SH-SY5Y (cell line): ENCODE data around the gene AKAP10.

Source experiments
- GATA2 ChIP-seq: IDR thresholded peaks from 2 replicates; pipeline ENCODE4 v1.6.1; 2011; ENCODE audit warnings: mild to moderate bottlenecking, low read depth, low read length
- GATA3 ChIP-seq: IDR thresholded peaks from 2 replicates; pipeline ENCODE4 v1.6.1; 2011; ENCODE audit warnings: low read depth, mild to moderate bottlenecking, low read length, moderate library complexity

DNA sequence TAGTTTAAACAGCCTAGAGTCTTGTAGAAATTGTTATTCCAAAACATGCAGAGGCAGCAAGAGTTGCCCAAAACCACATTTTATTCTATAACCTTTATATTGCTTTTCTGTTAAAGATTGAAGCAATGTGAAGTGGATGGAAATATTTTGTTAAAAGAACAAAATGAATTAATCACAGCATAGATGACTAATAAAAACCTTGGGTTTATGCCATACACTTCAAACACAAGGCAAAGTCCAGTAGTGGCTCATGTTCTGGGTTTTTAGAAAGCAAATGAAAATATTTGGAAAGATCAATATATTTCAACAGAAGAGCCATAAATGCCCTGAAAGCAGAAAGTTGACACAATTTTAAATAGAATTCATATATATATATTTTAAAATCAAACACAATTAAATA, 73.2 kb downstream of the AKAP10 start:
- TF ChIP-seq GATA3, result no peak
- TF ChIP-seq GATA2, result no peak
